Heart left ventricle (tissue), 16 donors: ENCODE results near the gene ZNF785. TPM values are rescaled to one million over a fixed set of nuclear protein-coding genes. Genes with fewer than 3 reads are reported as not detected.

Experiments
- ATAC-seq, 4 donors: fragments of 200-7000 bp; cut with Tn5 transposase; one replicate each; pipeline ENCODE4 v1.9.1; 2020 to 2022; ENCODE audit warnings: moderate library complexity in 4 of 4, mild to moderate bottlenecking in 3 of 4, moderate number of reproducible peaks in 1 of 4
- DNase-seq, 5 donors: peaks; one replicate each; pipeline ENCODE4 v3.0.0-alpha.2; 2020
- H3K27ac ChIP-seq, 12 donors: fragments of 200-600 bp; sonication (generic) in 4 of 12; one replicate each; pipeline versions ENCODE4 v1.5.0 to v1.8.0; 2016 to 2022; ENCODE audit warnings: mild to moderate bottlenecking in 2 of 12
- H3K27me3 ChIP-seq, 9 donors: fragments of 200-600 bp; sonication (generic) in 2 of 9; one replicate each; pipeline versions ENCODE4 v1.5.1 to v1.8.0; 2016 to 2022; ENCODE audit warnings: mild to moderate bottlenecking in 3 of 9
- H3K36me3 ChIP-seq, 9 donors: fragments of 200-600 bp; sonication (generic) in 2 of 9; one replicate each; pipeline versions ENCODE4 v1.5.0 to v1.8.0; 2018 to 2022; ENCODE audit warnings: mild to moderate bottlenecking in 2 of 9
- H3K4me1 ChIP-seq, 12 donors: fragments of 200-600 bp; sonication (generic) in 4 of 12; one replicate each; pipeline versions ENCODE4 v1.5.0 to v1.8.0; 2016 to 2022; ENCODE audit warnings: mild to moderate bottlenecking in 3 of 12
- H3K4me3 ChIP-seq, 12 donors: fragments of 200-600 bp; sonication (generic) in 4 of 12; one replicate each; pipeline versions ENCODE4 v1.5.0 to v1.8.0; 2017 to 2022; ENCODE audit warnings: mild to moderate bottlenecking in 9 of 12, moderate library complexity in 4 of 12
- H3K9me3 ChIP-seq, 12 donors: fragments of 200-600 bp; sonication (generic) in 4 of 12; one replicate each; pipeline versions ENCODE4 v1.5.0 to v1.8.0; 2016 to 2022; ENCODE audit warnings: mild to moderate bottlenecking in 1 of 12
- POLR2A ChIP-seq, 2 donors: fragments of 450-650 bp; IDR thresholded peaks; one replicate each; pipeline ENCODE4 v1.6.1; 2017; ENCODE audit warnings: antibody characterized with exemption in 2 of 2, mild to moderate bottlenecking in 2 of 2, moderate library complexity in 2 of 2
- WGBS, 4 donors: extraction: QIAGEN DNeasy Blood & Tissue Kit in 2 of 4; methylation state at CpG; one replicate each; pipeline versions ENCODE4 v1.1.5 to v1.1.7; 2013 to 2018; 5-methylcytosine and 5-hydroxymethylcytosine counted together
- intact Hi-C, 10 donors: fragments of 100-400 bp; cut with DNase I; formaldehyde crosslinking; loops; one replicate each; pipeline versions ENCODE4 v1.11.1 to v1.14.2; 2022
- polyA plus RNA-seq, 2 donors: library from polyadenylated mRNA; stranded (reverse); fragments of 200-250 nt; gene quantifications; one replicate each; pipeline ENCODE4 v1.2.3, GENCODE V29; 2013
- total RNA-seq, 9 donors: library from RNA; depleted of rRNA in 2 of 9; stranded (reverse); fragments of >200 nt in 2 of 9; fragmentation: NEBNext Ultra II Directional in 3 of 9; extraction: Animal tissue kit (Norgen Biotek cat#: 25700) in 3 of 9; gene quantifications; one replicate each; pipeline versions ENCODE4 v1.1.0 to v1.2.4, GENCODE V29; 2016 to 2023
- TF ChIP-seq, protein P1 (sequence below), 12 donors: fragments of 200-600 bp; sonication (generic) in 4 of 12; IDR thresholded peaks; one replicate each; pipeline versions ENCODE4 v1.5.0 to v1.8.0; 2018 to 2022; ENCODE audit warnings: antibody characterized with exemption in 12 of 12, mild to moderate bottlenecking in 5 of 12
- donor health status: ischemic (EF 13 %, LVEDD 7.1; RV severe dilation, severe dysfunction).
- donor health status: healthy with polysubstance abuse.
- donor health status: DM: no; HTN: yes; CAD: no.
- donor health status: DM: no; HTN: no; CAD: no.
- donor health status: ischemic (EF 25% LVEDD 6.9; RV normal size, moderate dysfunction).
- donor health status: ischemic (EF 25% LVEDD 5.7; RV mildly dilated, moderate dysfunction).
- donor health status: healthy.
- donor health status: DM: yes; HTN: yes; CAD: no.
- donor health status: ischemic (EF 35%, LVEDD 5.7; RV mildly dilated, moderate dysfunction).
- donor health status: nonischemic (EF 11% LVEDD 7.7; RV severe dilation, severe dysfunction).
- donor health status: DM: yes; HTN: yes; CAD: no.
- donor health status: PGD.
- donor health status: ischemic (EF 29% LVEDD 5.4; RV normal size, mild dysfunction).
- donor health status: nonischemic (EF 23%, LVEDD 6.1; RV moderate dilation, normal function).

ZNF785 gene
- total and polyA plus RNA-seq, 11 donors, result 2.9 to 10.9 (median 4.5) TPM

DNA sequence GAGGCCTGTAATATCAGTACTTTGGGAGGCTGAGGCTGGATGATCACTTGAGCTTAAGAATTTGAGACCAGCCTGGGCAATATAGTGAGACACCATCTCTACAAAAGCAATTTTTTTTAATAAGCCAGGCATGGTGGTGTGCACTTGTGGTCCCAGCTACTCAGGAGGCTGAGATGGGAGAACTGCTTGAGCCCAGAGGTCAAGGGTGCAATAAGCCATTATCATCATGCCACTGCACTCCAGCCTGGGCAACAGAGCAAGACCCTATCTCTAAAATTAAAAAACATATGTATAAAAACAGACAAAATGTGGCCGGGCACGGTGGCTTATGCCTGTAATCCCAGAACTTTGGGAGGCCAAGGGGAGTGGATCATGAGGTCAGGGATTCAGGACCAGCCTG, 3.2 kb upstream of the ZNF785 start:
- no peak for DNase-seq
- Histone ChIP-seq H3K4me3 (no peak overlapping the region), H3K36me3 (peaks cover 0 to 8% (median 4%) of the 10 kb centered on the region in 9 donors), H3K4me1 (peaks cover 0 to 25% (median 10%) of the 10 kb centered on the region in 12 donors), H3K27ac (no peak overlapping the region), H3K27me3 (no peaks in the 10 kb centered on the region), H3K9me3 (no peaks in the 10 kb centered on the region)
- WGBS, 4 donors, result 82 to 98% (median 92%) methylated on average over 2 of the region's 2 CpGs
- TF ChIP-seq, protein P1, sequence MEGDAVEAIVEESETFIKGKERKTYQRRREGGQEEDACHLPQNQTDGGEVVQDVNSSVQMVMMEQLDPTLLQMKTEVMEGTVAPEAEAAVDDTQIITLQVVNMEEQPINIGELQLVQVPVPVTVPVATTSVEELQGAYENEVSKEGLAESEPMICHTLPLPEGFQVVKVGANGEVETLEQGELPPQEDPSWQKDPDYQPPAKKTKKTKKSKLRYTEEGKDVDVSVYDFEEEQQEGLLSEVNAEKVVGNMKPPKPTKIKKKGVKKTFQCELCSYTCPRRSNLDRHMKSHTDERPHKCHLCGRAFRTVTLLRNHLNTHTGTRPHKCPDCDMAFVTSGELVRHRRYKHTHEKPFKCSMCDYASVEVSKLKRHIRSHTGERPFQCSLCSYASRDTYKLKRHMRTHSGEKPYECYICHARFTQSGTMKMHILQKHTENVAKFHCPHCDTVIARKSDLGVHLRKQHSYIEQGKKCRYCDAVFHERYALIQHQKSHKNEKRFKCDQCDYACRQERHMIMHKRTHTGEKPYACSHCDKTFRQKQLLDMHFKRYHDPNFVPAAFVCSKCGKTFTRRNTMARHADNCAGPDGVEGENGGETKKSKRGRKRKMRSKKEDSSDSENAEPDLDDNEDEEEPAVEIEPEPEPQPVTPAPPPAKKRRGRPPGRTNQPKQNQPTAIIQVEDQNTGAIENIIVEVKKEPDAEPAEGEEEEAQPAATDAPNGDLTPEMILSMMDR (IDR thresholded peaks at IDR 0.05), result no peak
- no peak for TF ChIP-seq POLR2A (IDR thresholded peaks at IDR 0.05)
- intact Hi-C loops, result loop anchor here in 5 of 10 donors (5.0 to 10.0 kb wide), 7 partner anchors 39 to 69 kb away; partner anchors contain the start of genes FBRS (in 2 of the 5), PRR14 (in 1 of the 5) and ZNF768 (in 1 of the 5)
- ATAC-seq, result no peak

DNA sequence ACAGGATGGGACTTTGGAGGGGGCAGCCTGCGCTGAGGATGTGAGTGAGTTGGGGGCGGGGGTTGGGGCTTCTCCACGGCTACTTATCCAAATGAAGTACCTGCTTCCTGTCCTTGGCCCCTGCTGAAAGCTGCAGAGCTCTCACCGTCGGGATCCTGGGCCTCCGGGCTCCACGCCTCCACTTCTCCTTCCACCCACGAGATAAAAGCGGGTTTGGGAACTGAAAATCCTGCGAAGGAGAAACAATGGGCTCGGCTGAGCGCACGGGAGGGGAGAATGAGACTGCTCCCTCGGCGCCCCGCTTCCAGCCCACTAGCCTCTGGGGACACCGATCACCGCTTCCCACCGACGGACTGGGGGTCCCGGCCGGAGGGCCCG, 486 bp downstream of the ZNF785 start:
- Histone ChIP-seq H3K4me1 (peaks cover 0 to 25% (median 10%) of the 10 kb centered on the region in 12 donors), H3K27me3 (no peaks in the 10 kb centered on the region), H3K4me3 (peak overlapping the region; percentile 54 to 93 (median 74)), H3K9me3 (no peaks in the 10 kb centered on the region), H3K27ac (peak overlapping the region; percentile 83 to 97 (median 88)), H3K36me3 (peaks cover 0 to 37% (median 29%) of the 10 kb centered on the region in 9 donors)
- ATAC-seq, result peak in 1 of 4 donors; percentile 1
- TF ChIP-seq, protein P1 (IDR thresholded peaks at IDR 0.05), result no peak
- TF ChIP-seq POLR2A (IDR thresholded peaks at IDR 0.05), result no peak
- WGBS, 4 donors, result 1 to 3% (median 1%) methylated on average over 16 to 23 of the region's 23 CpGs
- no peak for DNase-seq
- intact Hi-C loops, result loop anchor here in 7 of 10 donors (1.0 to 10.0 kb wide), 12 partner anchors 13 to 72 kb away; partner anchors contain the start of genes ZNF768 (in 3 of the 7), FBRS (in 2 of the 7), PRR14 (in 1 of the 7) and ZNF688 (in 1 of the 7)

DNA sequence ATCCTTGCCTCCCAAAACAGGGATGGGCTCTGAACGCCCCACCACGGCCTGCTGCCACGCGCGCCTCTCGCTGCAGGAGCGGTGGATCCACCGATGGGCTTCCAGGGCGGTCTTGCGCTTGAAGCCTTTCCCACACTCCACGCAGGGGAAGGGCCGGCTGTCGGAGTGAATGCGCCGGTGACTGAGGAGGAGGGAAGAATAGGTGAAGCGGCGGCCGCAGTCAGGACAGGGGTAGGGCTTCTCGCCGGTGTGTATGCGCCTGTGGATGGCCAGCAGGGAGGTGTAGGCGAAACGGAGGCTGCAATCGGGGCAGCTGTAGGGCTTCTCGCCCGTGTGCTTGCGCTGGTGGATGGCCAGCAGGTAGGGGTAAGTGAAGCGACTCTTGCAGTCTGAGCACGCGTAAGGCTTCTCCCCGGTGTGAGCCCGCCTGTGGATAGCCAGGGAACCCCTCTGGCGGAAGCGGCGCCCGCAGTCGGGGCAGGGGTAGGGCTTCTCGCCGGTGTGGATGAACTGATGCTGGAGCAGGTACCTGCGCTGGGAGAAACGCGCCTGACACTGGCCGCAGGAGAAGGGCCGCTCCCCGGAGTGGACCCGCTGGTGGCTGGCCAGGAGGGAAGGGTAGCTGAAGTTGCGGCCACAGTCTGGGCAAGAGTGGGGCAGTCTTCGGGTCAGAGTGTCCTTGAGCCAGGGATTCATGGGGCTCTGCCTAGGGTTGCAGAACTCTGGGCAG, 2.7 kb downstream of the ZNF785 start:
- H3K27me3 ChIP-seq, result no peaks in the 10 kb centered on the region
- ATAC-seq (no peak), DNase-seq (no peak)
- no peak overlapping the region for H3K4me3 ChIP-seq
- H3K4me1 ChIP-seq, result peaks cover 0 to 25% (median 10%) of the 10 kb centered on the region in 12 donors
- WGBS, 4 donors, result 95 to 96% (median 96%) methylated on average over 42 to 48 of the region's 48 CpGs
- intact Hi-C loops, result loop anchor here in 2 of 10 donors (10.0 kb wide), 2 partner anchors 62 to 72 kb away; partner anchors contain the start of genes FBRS (in 1 of the 2) and PRR14 (in 1 of the 2)
- H3K27ac ChIP-seq, result no peak overlapping the region
- H3K36me3 ChIP-seq, result peaks cover 0 to 55% (median 45%) of the 10 kb centered on the region in 9 donors
- TF ChIP-seq, protein P1 (IDR thresholded peaks at IDR 0.05), result no peak
- TF ChIP-seq POLR2A (IDR thresholded peaks at IDR 0.05), result no peak
- no peaks in the 10 kb centered on the region for H3K9me3 ChIP-seq

DNA sequence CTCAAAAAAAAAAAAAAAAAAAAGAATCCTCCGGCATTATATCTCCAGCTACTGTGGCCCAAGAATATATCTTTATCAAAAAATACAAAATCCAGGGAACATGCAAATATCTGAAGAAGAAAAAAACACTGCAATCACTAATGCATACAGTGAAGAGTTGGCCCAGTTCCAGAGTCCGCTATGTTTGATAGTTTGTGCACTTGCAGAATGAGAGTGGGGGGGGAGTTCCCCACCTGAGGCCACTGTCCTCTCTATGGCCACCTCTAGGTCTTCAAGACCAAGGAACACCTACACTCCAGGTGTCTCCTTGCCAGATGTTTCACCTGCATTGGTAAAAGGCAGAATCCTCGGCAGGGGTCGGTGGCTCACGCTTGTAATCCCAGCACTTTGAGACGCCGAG, 4.0 kb downstream of the ZNF785 start:
- no peak for ATAC-seq
- no peak overlapping the region for H3K27ac ChIP-seq
- 87 to 90% (median 88%) methylated on average over 7 of the region's 7 CpGs for WGBS, 4 donors
- DNase-seq, result no peak
- H3K27me3 ChIP-seq, result no peaks in the 10 kb centered on the region
- peaks cover 0 to 67% (median 46%) of the 10 kb centered on the region in 9 donors for H3K36me3 ChIP-seq
- H3K4me1 ChIP-seq, result peaks cover 0 to 21% (median 9%) of the 10 kb centered on the region in 12 donors
- TF ChIP-seq POLR2A (IDR thresholded peaks at IDR 0.05), result no peak
- TF ChIP-seq, protein P1 (IDR thresholded peaks at IDR 0.05), result no peak
- H3K9me3 ChIP-seq, result no peaks in the 10 kb centered on the region
- H3K4me3 ChIP-seq, result no peak overlapping the region
- intact Hi-C loops, result loop anchor here in 2 of 10 donors (10.0 kb wide), 2 partner anchors 63 to 73 kb away; partner anchors contain the start of genes FBRS (in 1 of the 2) and PRR14 (in 1 of the 2)
